ENCODE results near the gene ZNF827. TPM values are rescaled to one million over a fixed set of nuclear protein-coding genes. Genes with fewer than 3 reads are reported as not detected.

Gene ZNF827
- polyA plus RNA-seq, 4 donors = 29.4 to 46.7 (median 35.2) TPM

DNA sequence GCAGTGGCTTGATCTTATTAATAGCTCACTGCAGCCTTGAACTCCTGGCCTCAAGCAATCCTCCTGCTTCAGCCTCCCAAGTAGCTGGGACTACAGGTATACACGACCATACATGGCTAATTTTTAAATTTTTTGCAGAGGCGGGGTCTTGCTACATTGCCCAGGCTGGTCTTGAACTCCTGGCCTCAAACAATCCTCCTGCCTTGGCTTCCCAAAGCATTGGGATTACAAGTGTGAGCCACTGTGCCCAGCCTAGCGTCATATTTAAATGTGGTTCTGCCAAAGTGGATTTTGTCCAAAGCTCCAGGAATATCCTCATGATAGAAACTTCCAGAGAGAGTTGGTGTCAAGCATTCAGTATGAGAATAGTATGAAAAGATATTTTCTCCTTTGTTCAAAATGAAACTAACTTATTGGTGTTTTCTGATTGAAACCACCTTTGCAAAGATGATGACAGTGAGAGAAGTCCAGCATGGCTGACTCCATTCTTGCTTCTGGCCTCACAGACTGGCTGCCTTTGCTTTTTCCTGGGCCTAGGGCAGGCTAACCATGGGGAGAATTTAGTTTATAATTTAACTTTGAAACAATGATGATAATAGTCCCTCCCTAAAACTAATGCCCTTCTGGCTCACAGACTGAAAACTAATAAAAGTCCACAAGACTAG, 129.6 kb downstream of the ZNF827 start:
- DNase-seq (ENCODE audit: low read depth in 4 of 4, low spot score in 2 of 4) = no peak

- no peak for DNase-seq (ENCODE audit: low read depth in 4 of 4, low spot score in 2 of 4)
These were observed 130.5 kb downstream of the ZNF827 start for GRCh38 chr4:145808021-145808650.

- no peak for DNase-seq (ENCODE audit: low read depth in 4 of 4, low spot score in 2 of 4)
These were observed 133.1 kb downstream of the ZNF827 start for GRCh38 chr4:145805490-145805889.

DNA sequence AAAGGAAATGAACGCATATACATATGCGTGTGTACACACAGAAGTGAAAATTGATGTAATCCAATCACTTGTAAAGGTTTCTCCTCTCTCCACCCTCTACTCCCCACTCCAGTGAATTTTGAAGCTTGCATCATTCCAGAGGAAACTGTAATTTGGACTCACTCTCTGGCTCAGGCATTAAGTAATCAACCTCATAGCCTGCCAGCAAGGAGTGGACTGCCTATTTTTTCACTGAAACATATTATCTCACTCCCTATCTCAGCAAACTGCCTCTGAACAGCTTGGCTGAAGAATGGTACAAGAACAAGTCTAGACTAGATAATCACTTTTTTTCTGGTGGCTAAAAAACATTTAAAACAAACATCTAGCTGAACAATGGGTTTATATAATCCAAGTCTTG, 134.5 kb downstream of the ZNF827 start:
- no peak for DNase-seq (ENCODE audit: low read depth in 4 of 4, low spot score in 2 of 4)

DNA sequence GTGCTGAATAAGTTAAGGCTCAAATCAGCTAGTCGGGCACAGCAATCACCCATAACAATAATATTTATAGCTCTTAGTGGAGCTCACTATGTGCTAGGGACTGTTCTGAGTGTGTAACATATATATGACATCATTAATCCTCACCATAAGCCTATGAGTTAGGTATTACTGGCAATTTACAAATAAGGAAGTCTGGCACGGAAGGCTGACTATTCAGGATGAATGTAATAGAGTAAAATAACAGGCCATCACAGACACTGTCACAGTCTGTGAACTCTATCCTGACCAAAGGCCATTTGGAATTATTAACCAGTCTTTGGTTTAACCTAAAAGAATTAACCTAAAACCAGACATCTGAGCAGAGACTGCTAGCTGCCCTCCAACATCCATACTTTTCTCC, 139.4 kb downstream of the ZNF827 start:
- DNase-seq (ENCODE audit: low read depth in 4 of 4, low spot score in 2 of 4) = no peak

GRCh38 chr4:145797278-145797677, 141.3 kb downstream of the ZNF827 start:
- DNase-seq (ENCODE audit: low read depth in 4 of 4, low spot score in 2 of 4) = no peak

- DNase-seq (ENCODE audit: low read depth in 4 of 4, low spot score in 2 of 4) = no peak
These were observed 142.3 kb downstream of the ZNF827 start for GRCh38 chr4:145796346-145796745.

GRCh38 chr4:145795521-145795920, 143.1 kb downstream of the ZNF827 start:
- no peak for DNase-seq (ENCODE audit: low read depth in 4 of 4, low spot score in 2 of 4)

- DNase-seq (ENCODE audit: low read depth in 4 of 4, low spot score in 2 of 4) = no peak
These were observed 146.2 kb downstream of the ZNF827 start for GRCh38 chr4:145792429-145792828.

- DNase-seq (ENCODE audit: low read depth in 4 of 4, low spot score in 2 of 4) = no peak
These were observed 146.6 kb downstream of the ZNF827 start for GRCh38 chr4:145791988-145792387.

- no peak for DNase-seq (ENCODE audit: low read depth in 4 of 4, low spot score in 2 of 4)
These were observed 149.9 kb downstream of the ZNF827 start for GRCh38 chr4:145788755-145789154.

DNA sequence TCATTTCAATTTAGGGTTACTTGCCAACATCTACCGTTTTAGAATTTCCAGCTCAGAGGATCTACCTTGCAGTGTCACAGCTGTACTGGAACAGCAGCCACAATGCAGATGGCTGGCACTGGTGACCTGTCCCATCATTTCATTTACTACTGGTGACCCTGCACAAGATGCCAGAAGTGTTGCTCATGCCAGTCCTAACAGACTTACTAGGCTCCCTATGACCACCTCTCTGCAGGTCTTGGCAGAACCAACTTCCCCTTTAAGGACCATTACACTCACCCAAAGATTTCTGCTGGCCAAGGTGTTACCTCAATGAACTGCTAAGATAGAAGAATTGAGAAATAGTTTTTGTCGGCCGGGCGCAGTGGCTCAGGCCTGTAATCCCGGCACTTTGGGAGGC, 151.8 kb downstream of the ZNF827 start:
- DNase-seq (ENCODE audit: low read depth in 4 of 4, low spot score in 2 of 4) = no peak

GRCh38 chr4:145786261-145786660, 152.4 kb downstream of the ZNF827 start:
- DNase-seq (ENCODE audit: low read depth in 4 of 4, low spot score in 2 of 4) = no peak

- no peak for DNase-seq (ENCODE audit: low read depth in 4 of 4, low spot score in 2 of 4)
These were observed 153.1 kb downstream of the ZNF827 start for GRCh38 chr4:145785391-145786008.

DNA sequence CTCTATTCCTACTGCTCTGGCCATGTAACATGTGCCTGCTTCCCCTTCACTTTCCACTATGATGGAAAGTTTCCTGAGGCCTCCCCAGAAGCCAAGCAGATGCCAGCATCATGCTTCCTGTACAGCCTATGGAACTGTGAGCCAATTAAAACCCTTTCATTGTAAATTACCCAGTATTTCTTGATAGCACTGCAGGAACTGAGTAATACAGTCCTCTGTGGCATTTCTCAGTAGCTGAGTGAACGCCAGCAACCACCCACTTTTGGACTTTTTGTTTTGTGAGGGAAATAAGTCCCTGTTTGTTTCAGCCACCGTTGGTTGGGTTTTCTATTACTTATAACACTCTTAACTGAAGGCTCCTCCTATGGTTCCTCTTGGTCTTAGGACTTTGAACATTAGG, 154.6 kb downstream of the ZNF827 start:
- DNase-seq (ENCODE audit: low read depth in 4 of 4, low spot score in 2 of 4) = no peak

- no peak for DNase-seq (ENCODE audit: low read depth in 4 of 4, low spot score in 2 of 4)
These were observed 155.9 kb downstream of the ZNF827 start for GRCh38 chr4:145782756-145783155.

GRCh38 chr4:145781351-145781750, 157.3 kb downstream of the ZNF827 start:
- DNase-seq (ENCODE audit: low read depth in 4 of 4, low spot score in 2 of 4) = no peak

DNA sequence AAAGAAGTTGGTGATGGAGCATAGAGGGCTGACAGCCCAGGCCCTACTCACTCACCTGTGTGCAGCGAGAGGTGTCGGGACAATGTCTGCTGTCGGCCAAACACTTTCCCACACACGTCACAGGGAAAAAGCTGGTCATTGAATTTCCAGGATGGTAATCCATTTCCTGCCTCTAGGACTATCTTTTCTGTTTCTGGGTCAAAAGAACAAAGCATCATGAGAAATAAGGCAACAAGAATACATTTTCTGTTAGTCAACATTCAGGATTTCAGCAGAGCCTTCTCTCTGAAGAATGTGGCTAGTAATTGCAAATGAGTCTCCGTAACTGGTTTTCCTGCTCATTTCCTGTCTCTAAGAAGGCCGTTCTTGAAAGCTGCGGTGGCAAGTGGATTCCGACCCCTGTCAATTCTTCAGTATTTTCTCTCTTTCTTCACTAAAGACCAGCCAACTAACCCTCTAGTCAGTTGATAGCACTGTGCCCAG, 159.3 kb downstream of the ZNF827 start:
- DNase-seq (ENCODE audit: low read depth in 4 of 4, low spot score in 2 of 4) = no peak

DNA sequence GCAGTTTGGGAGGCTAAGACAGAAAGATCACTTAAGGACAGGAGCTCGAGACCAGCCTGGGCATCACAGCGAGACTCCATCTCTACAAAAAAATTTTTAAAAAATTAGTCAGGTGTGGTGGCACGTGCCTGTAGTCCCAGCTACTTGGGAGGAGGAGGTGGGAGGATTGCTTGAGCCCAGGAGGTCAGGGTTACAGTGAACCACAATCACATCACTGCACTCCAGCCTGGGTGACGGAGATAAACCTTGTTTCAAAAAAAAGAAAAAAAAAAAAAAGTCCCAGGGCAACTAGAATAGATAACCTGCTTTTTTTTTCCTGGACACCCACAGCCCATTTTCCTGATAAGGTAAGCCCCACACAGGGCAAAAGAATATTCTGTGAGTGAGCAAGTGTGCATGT, 162.4 kb downstream of the ZNF827 start:
- DNase-seq (ENCODE audit: low read depth in 4 of 4, low spot score in 2 of 4) = no peak

- DNase-seq (ENCODE audit: low read depth in 4 of 4, low spot score in 2 of 4) = no peak
These were observed 163.2 kb downstream of the ZNF827 start for GRCh38 chr4:145775406-145775805.

DNA sequence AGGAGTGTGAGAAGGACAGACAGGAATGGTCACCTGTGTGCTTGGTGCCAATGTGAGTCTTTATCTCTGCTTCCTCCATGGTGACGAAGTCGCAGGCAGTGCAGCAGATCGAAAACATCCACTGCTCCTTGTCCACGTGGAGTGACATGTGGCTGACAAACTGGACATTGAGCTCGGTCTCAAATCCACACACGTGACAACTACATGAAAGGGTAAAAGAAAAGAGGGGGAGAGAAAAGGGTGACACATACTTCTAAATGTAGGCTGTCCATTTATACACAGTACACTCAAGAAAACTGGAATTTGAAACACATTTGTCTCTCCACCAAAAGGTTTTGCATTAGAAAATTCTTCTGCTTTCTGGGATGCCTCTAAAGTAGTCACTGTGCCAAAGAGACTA, 164.2 kb downstream of the ZNF827 start:
- DNase-seq (ENCODE audit: low read depth in 4 of 4, low spot score in 2 of 4) = no peak
